Heart right ventricle (tissue), 16 donors: ENCODE measurements around the gene F13B. TPM values are rescaled to one million over a fixed set of nuclear protein-coding genes. Genes with fewer than 3 reads are reported as not detected.

Experiments used
- ATAC-seq, 8 donors: fragments of 200-7000 bp; cut with Tn5 transposase; one replicate each; pipeline ENCODE4 v1.9.1; 2020; ENCODE audit warnings: mild to moderate bottlenecking in 8 of 8, moderate library complexity in 8 of 8, moderate number of reproducible peaks in 1 of 8
- DNase-seq, 2 donors: peaks; one replicate each; pipeline ENCODE4 v3.0.0-alpha.2; 2020
- H3K27ac ChIP-seq, 10 donors: fragments of 200-600 bp; sonication (generic) in 2 of 10; one replicate each; pipeline versions ENCODE4 v1.5.0 to v1.8.0; 2020 to 2022; ENCODE audit warnings: mild to moderate bottlenecking in 3 of 10
- H3K27me3 ChIP-seq, 7 donors: fragments of 200-600 bp; one replicate each; pipeline ENCODE4 v1.8.0; 2021 to 2022; ENCODE audit warnings: mild to moderate bottlenecking in 2 of 7
- H3K36me3 ChIP-seq, 9 donors: fragments of 200-600 bp; sonication (generic) in 1 of 9; one replicate each; pipeline versions ENCODE4 v1.5.0 to v1.8.0; 2020 to 2022; ENCODE audit warnings: mild to moderate bottlenecking in 2 of 9
- H3K4me1 ChIP-seq, 9 donors: fragments of 200-600 bp; sonication (generic) in 1 of 9; one replicate each; pipeline versions ENCODE4 v1.5.0 to v1.8.0; 2020 to 2022; ENCODE audit warnings: mild to moderate bottlenecking in 4 of 9
- H3K4me3 ChIP-seq, 10 donors: fragments of 200-600 bp; sonication (generic) in 2 of 10; one replicate each; pipeline versions ENCODE4 v1.5.0 to v1.8.0; 2020 to 2022; ENCODE audit warnings: mild to moderate bottlenecking in 7 of 10, moderate library complexity in 2 of 10
- H3K9me3 ChIP-seq, 11 donors: fragments of 200-600 bp in 10 of 11; sonication (generic) in 2 of 11; one replicate each; pipeline versions ENCODE4 v1.5.0 to v1.8.0; 2013 to 2022; ENCODE audit warnings: mild to moderate bottlenecking in 2 of 11, control low read depth in 1 of 11, moderate library complexity in 1 of 11
- WGBS, 2 donors: extraction: QIAGEN DNeasy Blood & Tissue Kit; methylation state at CpG; one replicate each; pipeline ENCODE4 v1.1.7; 2013; ENCODE audit warnings: inconsistent platforms in 1 of 2; 5-methylcytosine and 5-hydroxymethylcytosine counted together
- intact Hi-C, 10 donors: fragments of 100-400 bp; cut with DNase I; formaldehyde crosslinking; loops; one replicate each; pipeline versions ENCODE4 v1.11.1 to v1.14.2; 2022
- polyA plus RNA-seq, 2 donors: library from polyadenylated mRNA; stranded (reverse); fragments of 200-250 nt; gene quantifications; one replicate each; pipeline ENCODE4 v1.2.3, GENCODE V29; 2013
- total RNA-seq, 10 donors: library from RNA; stranded (reverse); fragmentation: NEBNext Ultra II Directional in 3 of 10; extraction: Animal tissue kit (Norgen Biotek cat#: 25700) in 3 of 10; gene quantifications; one replicate each; pipeline versions ENCODE4 v1.2.1 to v1.2.4, GENCODE V29; 2021 to 2023
- TF ChIP-seq, protein P1 (sequence below), 9 donors: fragments of 200-600 bp; sonication (generic) in 2 of 9; IDR thresholded peaks; one replicate each; pipeline versions ENCODE4 v1.5.0 to v1.8.0; 2021 to 2022; ENCODE audit warnings: antibody characterized with exemption in 9 of 9, mild to moderate bottlenecking in 5 of 9, moderate library complexity in 1 of 9
- donor health status: Arrhythmogenic right ventricular cardiomyopathy.
- donor health status: ischemic (EF 13 %, LVEDD 7.1; RV severe dilation, severe dysfunction).
- donor health status: healthy with polysubstance abuse.
- donor health status: DM: no; HTN: yes; CAD: no.
- donor health status: DM: no; HTN: no; CAD: no.
- donor health status: ischemic (EF 25% LVEDD 6.9; RV normal size, moderate dysfunction).
- donor health status: ischemic (EF 25% LVEDD 5.7; RV mildly dilated, moderate dysfunction).
- donor health status: healthy.
- donor health status: DM: yes; HTN: yes; CAD: no.
- donor health status: Ischemic cardiomyopathy.
- donor health status: ischemic (EF 35%, LVEDD 5.7; RV mildly dilated, moderate dysfunction).
- donor health status: nonischemic (EF 11% LVEDD 7.7; RV severe dilation, severe dysfunction).
- donor health status: DM: yes; HTN: yes; CAD: no.
- donor health status: PGD.
- donor health status: ischemic (EF 29% LVEDD 5.4; RV normal size, mild dysfunction).
- donor health status: nonischemic (EF 23%, LVEDD 6.1; RV moderate dilation, normal function).

The F13B gene
- total and polyA plus RNA-seq, 12 donors, result not detected

DNA sequence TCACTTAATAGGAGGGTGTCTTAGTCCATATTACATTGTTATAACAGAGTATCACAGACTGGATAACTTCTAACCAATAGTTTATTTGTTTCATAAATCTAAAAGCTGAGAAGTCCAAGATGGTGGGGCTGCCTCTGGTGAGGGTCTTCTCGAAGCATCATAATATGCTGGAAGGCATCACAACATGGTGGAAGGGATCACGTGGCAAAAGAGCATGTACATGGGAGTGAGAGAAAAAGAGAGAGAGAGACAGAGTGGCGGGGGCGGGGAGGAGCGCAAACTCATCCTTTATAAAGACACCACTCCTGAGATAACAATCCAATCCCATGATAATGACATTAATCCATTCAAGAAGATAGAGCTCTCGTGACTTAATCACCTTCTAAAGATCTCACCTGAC lies 58.2 kb downstream of the F13B start:
- intact Hi-C loops, result no loop called here

DNA sequence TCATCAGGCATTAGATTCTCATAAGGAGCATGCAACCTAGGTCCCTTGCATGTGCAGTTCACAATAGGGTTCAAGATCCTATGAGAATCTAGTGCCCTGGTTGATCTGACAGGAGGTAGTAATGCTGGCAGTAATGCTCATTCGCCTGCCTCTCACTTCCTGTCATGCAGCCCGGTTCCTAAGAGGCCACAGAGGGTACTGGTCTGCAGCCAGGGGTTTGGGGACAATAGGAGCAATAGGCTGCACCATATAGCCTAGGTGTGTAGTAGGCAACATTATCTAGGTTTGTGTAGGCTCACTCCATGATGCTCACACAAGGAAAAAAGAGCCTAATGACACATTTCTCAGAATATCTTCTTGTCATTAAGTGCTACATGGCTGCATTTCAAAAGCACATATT lies 63.9 kb downstream of the F13B start:
- no peak overlapping the region for H3K4me3 ChIP-seq
- ATAC-seq (no peak), DNase-seq (no peak)
- intact Hi-C loops, result no loop called here
- H3K4me1 ChIP-seq, result no peaks in the 10 kb centered on the region
- no peaks in the 10 kb centered on the region for H3K36me3 ChIP-seq
- 48 to 70% methylated on average over 2 of the region's 2 CpGs for WGBS, 2 donors
- no peak overlapping the region for H3K27ac ChIP-seq
- H3K27me3 ChIP-seq, result no peaks in the 10 kb centered on the region
- TF ChIP-seq, protein P1, sequence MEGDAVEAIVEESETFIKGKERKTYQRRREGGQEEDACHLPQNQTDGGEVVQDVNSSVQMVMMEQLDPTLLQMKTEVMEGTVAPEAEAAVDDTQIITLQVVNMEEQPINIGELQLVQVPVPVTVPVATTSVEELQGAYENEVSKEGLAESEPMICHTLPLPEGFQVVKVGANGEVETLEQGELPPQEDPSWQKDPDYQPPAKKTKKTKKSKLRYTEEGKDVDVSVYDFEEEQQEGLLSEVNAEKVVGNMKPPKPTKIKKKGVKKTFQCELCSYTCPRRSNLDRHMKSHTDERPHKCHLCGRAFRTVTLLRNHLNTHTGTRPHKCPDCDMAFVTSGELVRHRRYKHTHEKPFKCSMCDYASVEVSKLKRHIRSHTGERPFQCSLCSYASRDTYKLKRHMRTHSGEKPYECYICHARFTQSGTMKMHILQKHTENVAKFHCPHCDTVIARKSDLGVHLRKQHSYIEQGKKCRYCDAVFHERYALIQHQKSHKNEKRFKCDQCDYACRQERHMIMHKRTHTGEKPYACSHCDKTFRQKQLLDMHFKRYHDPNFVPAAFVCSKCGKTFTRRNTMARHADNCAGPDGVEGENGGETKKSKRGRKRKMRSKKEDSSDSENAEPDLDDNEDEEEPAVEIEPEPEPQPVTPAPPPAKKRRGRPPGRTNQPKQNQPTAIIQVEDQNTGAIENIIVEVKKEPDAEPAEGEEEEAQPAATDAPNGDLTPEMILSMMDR (IDR thresholded peaks at IDR 0.05), result no peak
- H3K9me3 ChIP-seq, result no peaks in the 10 kb centered on the region

More for the DNA sequence above, 58.2 kb downstream of the F13B start:
- Histone ChIP-seq H3K4me3 (no peak overlapping the region), H3K4me1 (no peaks in the 10 kb centered on the region), H3K27ac (no peak overlapping the region), H3K36me3 (no peaks in the 10 kb centered on the region), H3K27me3 (no peaks in the 10 kb centered on the region), H3K9me3 (peaks cover 0 to 13% (median 5%) of the 10 kb centered on the region in 11 donors)
- no peak for ATAC-seq
- WGBS, 2 donors, result 89 to 92% methylated on average over 6 of the region's 6 CpGs
- TF ChIP-seq, protein P1 (IDR thresholded peaks at IDR 0.05), result no peak
- no peak for DNase-seq

DNA sequence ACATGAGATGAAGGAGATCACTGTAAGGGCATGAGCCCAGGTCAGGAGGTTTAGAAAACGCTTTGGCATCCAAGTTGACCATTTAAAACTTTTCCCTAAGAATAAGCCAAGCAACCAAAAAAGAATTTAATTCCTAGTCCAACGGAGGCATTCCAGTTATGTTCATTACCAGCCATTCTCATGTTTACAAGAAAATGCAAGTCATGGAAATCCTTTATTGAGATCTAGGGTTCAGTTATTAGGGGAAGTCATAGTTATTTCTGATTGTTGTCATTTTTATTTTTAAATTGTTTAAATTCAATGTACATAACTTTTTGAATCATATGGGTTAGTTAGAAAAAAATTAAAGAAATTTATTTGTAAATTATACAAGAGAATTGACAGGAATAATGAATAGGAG lies 65.2 kb downstream of the F13B start:
- ATAC-seq (no peak), DNase-seq (no peak)
- H3K27me3 ChIP-seq, result no peaks in the 10 kb centered on the region
- intact Hi-C loops, result no loop called here
- H3K36me3 ChIP-seq, result no peaks in the 10 kb centered on the region
- H3K27ac ChIP-seq, result no peak overlapping the region
- no peak overlapping the region for H3K4me3 ChIP-seq
- TF ChIP-seq, protein P1 (IDR thresholded peaks at IDR 0.05), result no peak
- WGBS, 2 donors, result 83 to 90% methylated on average over 2 of the region's 2 CpGs
- no peaks in the 10 kb centered on the region for H3K9me3 ChIP-seq
- H3K4me1 ChIP-seq, result no peaks in the 10 kb centered on the region

DNA sequence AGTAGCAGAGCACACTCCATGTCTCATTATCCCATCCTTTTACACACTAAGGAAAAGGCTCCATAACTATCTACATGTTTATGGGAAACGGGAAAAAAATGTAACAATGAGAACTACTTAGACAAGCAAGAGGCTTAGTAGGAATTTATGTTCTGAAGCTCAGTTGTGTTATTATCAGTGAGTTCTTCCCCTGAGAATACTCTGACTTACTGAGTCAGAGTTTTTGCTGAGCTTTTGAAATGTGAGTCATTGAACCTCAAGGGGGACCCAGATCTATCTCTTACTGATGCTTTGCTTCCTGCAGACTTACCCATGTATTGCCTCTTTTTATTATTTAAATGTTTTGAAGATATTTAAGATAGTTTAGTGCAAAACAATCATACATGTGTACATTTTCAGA lies 69.6 kb downstream of the F13B start:
- TF ChIP-seq, protein P1 (IDR thresholded peaks at IDR 0.05), result no peak
- no peaks in the 10 kb centered on the region for H3K9me3 ChIP-seq
- no peak overlapping the region for H3K4me3 ChIP-seq
- H3K36me3 ChIP-seq, result no peaks in the 10 kb centered on the region
- H3K4me1 ChIP-seq, result no peaks in the 10 kb centered on the region
- intact Hi-C loops, result no loop called here
- ATAC-seq (no peak), DNase-seq (no peak)
- WGBS, 2 donors, result 49 to 52% methylated on average over 1 of the region's 1 CpG
- no peaks in the 10 kb centered on the region for H3K27me3 ChIP-seq
- no peak overlapping the region for H3K27ac ChIP-seq
